ENCODE results near the gene CPB2.

DNA sequence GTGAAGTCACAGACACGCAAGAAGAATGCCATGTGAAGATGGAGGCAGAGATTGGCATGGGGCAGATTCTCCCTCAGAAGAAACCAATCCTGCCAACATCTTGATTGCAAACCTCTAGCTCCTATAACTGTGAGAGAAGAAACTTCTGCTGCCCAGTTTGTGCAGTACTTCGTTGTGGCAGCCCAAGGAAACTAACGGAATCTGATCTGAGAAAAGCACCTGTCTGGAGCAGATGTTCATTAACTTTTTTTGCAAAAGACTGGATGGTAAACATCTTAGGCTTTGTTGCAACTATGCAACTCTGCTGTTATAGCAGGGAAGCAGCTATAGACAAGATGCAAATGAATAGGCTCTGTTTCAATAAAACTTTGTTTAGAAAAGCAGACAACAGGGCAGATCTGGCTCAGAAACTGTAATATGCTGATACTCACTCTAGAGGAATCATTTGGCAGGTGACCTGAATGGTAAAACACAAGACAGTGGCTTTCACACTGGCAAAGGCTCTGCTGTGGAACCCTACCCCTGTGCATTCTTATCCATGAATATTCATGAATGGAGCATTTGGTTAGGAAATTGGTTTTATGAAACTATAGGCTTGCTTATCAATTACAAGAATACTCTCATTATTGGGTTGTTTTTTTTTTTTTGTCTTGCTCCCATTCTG lies 25.3 kb upstream of the CPB2 start:
- TF ChIP-seq CTCF (IDR thresholded peaks at IDR 0.05): no peak
- TF ChIP-seq POLR2A (IDR thresholded peaks at IDR 0.05): no peak

All from testis (tissue), 2 donors.